ENCODE results near the gene MYO5B.

Gene MYO5B

GRCh38 chr18:50006470-50007046 is 188.4 kb downstream of the MYO5B start:
- TF ChIP-seq POLR2A (IDR thresholded peaks at IDR 0.05; ENCODE audit: extremely low read depth, insufficient read length), result no peak
- no peak for TF ChIP-seq MAX (IDR thresholded peaks at IDR 0.05; ENCODE audit: low read depth, low read length)
- TF ChIP-seq MYC (IDR thresholded peaks at IDR 0.05; ENCODE audit: low read depth, low read length), result no peak
- TF ChIP-seq CTCF (IDR thresholded peaks at IDR 0.05; ENCODE audit: low read depth, low read length), result no peak
- H3K4me3 ChIP-seq (ENCODE audit: low read depth, low read length), result no peak overlapping the region
- no peak for DNase-seq (ENCODE audit: low read depth)

GRCh38 chr18:50004013-50004412 is 190.9 kb downstream of the MYO5B start:
- no peak for DNase-seq (ENCODE audit: low read depth)
- TF ChIP-seq MYC (IDR thresholded peaks at IDR 0.05; ENCODE audit: low read depth, low read length) (no peak), POLR2A (IDR thresholded peaks at IDR 0.05; ENCODE audit: extremely low read depth, insufficient read length) (no peak), MAX (IDR thresholded peaks at IDR 0.05; ENCODE audit: low read depth, low read length) (no peak), CTCF (IDR thresholded peaks at IDR 0.05; ENCODE audit: low read depth, low read length) (no peak)

GRCh38 chr18:50002781-50003180 is 192.2 kb downstream of the MYO5B start:
- no peak for DNase-seq (ENCODE audit: low read depth)
- no peak overlapping the region for H3K4me3 ChIP-seq (ENCODE audit: low read depth, low read length)
- TF ChIP-seq MAX (IDR thresholded peaks at IDR 0.05; ENCODE audit: low read depth, low read length) (no peak), MYC (IDR thresholded peaks at IDR 0.05; ENCODE audit: low read depth, low read length) (no peak), CTCF (IDR thresholded peaks at IDR 0.05; ENCODE audit: low read depth, low read length) (no peak), POLR2A (IDR thresholded peaks at IDR 0.05; ENCODE audit: extremely low read depth, insufficient read length) (no peak)

More at GRCh38 chr18:50004013-50004412, 190.9 kb downstream of the MYO5B start:
- H3K4me3 ChIP-seq (ENCODE audit: low read depth, low read length), result no peak overlapping the region

GRCh38 chr18:50000227-50000626 is 194.7 kb downstream of the MYO5B start:
- H3K4me3 ChIP-seq (ENCODE audit: low read depth, low read length), result no peak overlapping the region
- no peak for DNase-seq (ENCODE audit: low read depth)
- no peak for TF ChIP-seq CTCF (IDR thresholded peaks at IDR 0.05; ENCODE audit: low read depth, low read length)
- no peak for TF ChIP-seq POLR2A (IDR thresholded peaks at IDR 0.05; ENCODE audit: extremely low read depth, insufficient read length)

GRCh38 chr18:49999128-49999527 is 195.8 kb downstream of the MYO5B start:
- no peak for DNase-seq (ENCODE audit: low read depth)
- H3K4me3 ChIP-seq (ENCODE audit: low read depth, low read length), result no peak overlapping the region
- TF ChIP-seq CTCF (IDR thresholded peaks at IDR 0.05; ENCODE audit: low read depth, low read length), result no peak
- TF ChIP-seq MAX (IDR thresholded peaks at IDR 0.05; ENCODE audit: low read depth, low read length), result no peak
- TF ChIP-seq POLR2A (IDR thresholded peaks at IDR 0.05; ENCODE audit: extremely low read depth, insufficient read length), result no peak
- TF ChIP-seq MYC (IDR thresholded peaks at IDR 0.05; ENCODE audit: low read depth, low read length), result no peak

- no peak overlapping the region for H3K4me3 ChIP-seq (ENCODE audit: low read depth, low read length)
- TF ChIP-seq MAX (IDR thresholded peaks at IDR 0.05; ENCODE audit: low read depth, low read length) (no peak), POLR2A (IDR thresholded peaks at IDR 0.05; ENCODE audit: extremely low read depth, insufficient read length) (no peak), MYC (IDR thresholded peaks at IDR 0.05; ENCODE audit: low read depth, low read length) (no peak), CTCF (IDR thresholded peaks at IDR 0.05; ENCODE audit: low read depth, low read length) (no peak)
- DNase-seq (ENCODE audit: low read depth), result no peak
These were observed 197.4 kb downstream of the MYO5B start for GRCh38 chr18:49997558-49997957.

Measured in NB4 (cell line).